Nucleus accumbens (tissue), 56 donors: Measurements from ENCODE around the gene PAPPA2.

ENCODE experiments used
- DNase-seq, 56 donors: peaks; one replicate each; lab custom pipeline; 2025; lab: John Stamatoyannopoulos, UW

The PAPPA2 gene

GRCh38 chr1:176795929-176796328 lies 333.0 kb downstream of the PAPPA2 start:
- DNase-seq: peak in 1 of 56 donors; percentile 2

- no peak for DNase-seq
Observed at GRCh38 chr1:176796583-176796982, 333.6 kb downstream of the PAPPA2 start.

- DNase-seq: no peak
Observed at GRCh38 chr1:176799327-176799726, 336.4 kb downstream of the PAPPA2 start.

- no peak for DNase-seq
Observed at GRCh38 chr1:176800978-176801513, 338.1 kb downstream of the PAPPA2 start.

GRCh38 chr1:176801514-176802020 lies 338.6 kb downstream of the PAPPA2 start:
- peak in 2 of 56 donors; percentile 0 to 8 for DNase-seq

- DNase-seq: no peak
Observed at GRCh38 chr1:176802316-176802715, 339.3 kb downstream of the PAPPA2 start.

GRCh38 chr1:176803042-176803441 lies 340.1 kb downstream of the PAPPA2 start:
- DNase-seq: no peak

- DNase-seq: no peak
Observed at GRCh38 chr1:176803596-176803995, 340.6 kb downstream of the PAPPA2 start.

- DNase-seq: no peak
Observed at GRCh38 chr1:176809292-176809691, 346.3 kb downstream of the PAPPA2 start.

- DNase-seq: no peak
Observed at GRCh38 chr1:176811511-176812288, 348.7 kb downstream of the PAPPA2 start.

GRCh38 chr1:176815621-176816020 lies 352.6 kb downstream of the PAPPA2 start:
- no peak for DNase-seq

- DNase-seq: no peak
Observed at GRCh38 chr1:176816232-176816631, 353.3 kb downstream of the PAPPA2 start.

GRCh38 chr1:176820391-176821031 lies 357.5 kb downstream of the PAPPA2 start:
- DNase-seq: no peak

- DNase-seq: no peak
Observed at GRCh38 chr1:176826265-176826664, 363.3 kb downstream of the PAPPA2 start.

- no peak for DNase-seq
Observed at GRCh38 chr1:176829261-176829660, 366.3 kb downstream of the PAPPA2 start.

GRCh38 chr1:176831150-176831549 lies 368.2 kb downstream of the PAPPA2 start:
- no peak for DNase-seq

GRCh38 chr1:176837708-176838107 lies 374.7 kb downstream of the PAPPA2 start:
- DNase-seq: no peak

GRCh38 chr1:176838276-176838995 lies 375.5 kb downstream of the PAPPA2 start:
- DNase-seq: no peak

- no peak for DNase-seq
Observed at GRCh38 chr1:176839216-176839615, 376.2 kb downstream of the PAPPA2 start.

GRCh38 chr1:176841238-176841637 lies 378.3 kb downstream of the PAPPA2 start:
- no peak for DNase-seq
